Mesenchymal stem cell (in vitro differentiated cells and primary cell): ENCODE results near the gene LYRM9.
"Not testable (repeated sequence)": the region's sequence is repeated elsewhere in the genome, so short reads cannot be mapped to it uniquely, and the experiment has no call there.

Experiments
- DNase-seq: peaks from one replicate; pipeline ENCODE4 v3.0.0-alpha.2; 2013
- H2AFZ ChIP-seq: one replicate; pipeline ENCODE4 v1.6.1; 2013; ENCODE audit warnings: low read depth, mild to moderate bottlenecking, control low read depth, inconsistent platforms, low read length, moderate library complexity
- H2AK5ac ChIP-seq: 2 replicates; pipeline ENCODE4 v1.6.1; 2013; ENCODE audit warnings: low read length, moderate library complexity, mild to moderate bottlenecking, inconsistent platforms; ENCODE audit not compliant: severe bottlenecking
- H2BK120ac ChIP-seq: one replicate; pipeline ENCODE4 v1.6.1; 2013; ENCODE audit warnings: low read depth, mild to moderate bottlenecking, inconsistent platforms, low read length, moderate library complexity
- H2BK12ac ChIP-seq, 2 experiments: one replicate each; pipeline ENCODE4 v1.6.1; 2013; ENCODE audit warnings: inconsistent platforms in 2 of 2, low read length in 2 of 2, mild to moderate bottlenecking in 2 of 2, moderate library complexity in 2 of 2, control low read depth in 1 of 2
- H2BK15ac ChIP-seq: one replicate; pipeline ENCODE4 v1.6.1; 2013; ENCODE audit warnings: mild to moderate bottlenecking, low read depth, inconsistent platforms; ENCODE audit not compliant: poor library complexity, severe bottlenecking
- H2BK5ac ChIP-seq: 2 replicates; pipeline ENCODE4 v1.6.1; 2013; ENCODE audit warnings: low read depth, mild to moderate bottlenecking, low read length, control low read depth, inconsistent platforms; ENCODE audit not compliant: poor library complexity, severe bottlenecking
- H3K14ac ChIP-seq, 2 experiments: one replicate each; pipeline ENCODE4 v1.6.1; 2013; ENCODE audit warnings: inconsistent platforms in 2 of 2, low read length in 2 of 2, control low read depth in 1 of 2, mild to moderate bottlenecking in 1 of 2, moderate library complexity in 1 of 2
- H3K18ac ChIP-seq, 2 experiments: one replicate each; pipeline ENCODE4 v1.6.1; 2013; ENCODE audit warnings: inconsistent platforms in 2 of 2, low read length in 2 of 2, control low read depth in 1 of 2, low read depth in 1 of 2, mild to moderate bottlenecking in 1 of 2
- H3K23ac ChIP-seq, 2 experiments: one replicate each; pipeline ENCODE4 v1.6.1; 2013; ENCODE audit warnings: inconsistent platforms in 2 of 2, low read length in 2 of 2, mild to moderate bottlenecking in 2 of 2, moderate library complexity in 2 of 2, control low read depth in 1 of 2
- H3K27ac ChIP-seq: 2 replicates; pipeline ENCODE4 v1.5.1; 2013; ENCODE audit warnings: mild to moderate bottlenecking, moderate library complexity, low read length, control low read depth, inconsistent platforms; ENCODE audit not compliant: poor library complexity, severe bottlenecking
- H3K27me3 ChIP-seq, 2 experiments: 2 replicates each; pipeline versions ENCODE4 v1.6.1 to v1.7.0; 2013; ENCODE audit warnings: low read length in 2 of 2, mild to moderate bottlenecking in 2 of 2, moderate library complexity in 2 of 2, control low read depth in 1 of 2, inconsistent platforms in 1 of 2; ENCODE audit not compliant: control insufficient read depth in 1 of 2, insufficient read depth in 1 of 2
- H3K36me3 ChIP-seq, 2 experiments: 2 replicates each; pipeline versions ENCODE4 v1.6.1 to v1.7.0; 2013; ENCODE audit warnings: low read length in 2 of 2, control low read depth in 1 of 2, inconsistent platforms in 1 of 2, low read depth in 1 of 2, mild to moderate bottlenecking in 1 of 2; ENCODE audit not compliant: insufficient read depth in 2 of 2, control insufficient read depth in 1 of 2
- H3K4ac ChIP-seq, 2 experiments: one replicate each; pipeline ENCODE4 v1.6.1; 2013; ENCODE audit warnings: inconsistent platforms in 2 of 2, low read length in 2 of 2, mild to moderate bottlenecking in 2 of 2, moderate library complexity in 2 of 2, control low read depth in 1 of 2, low read depth in 1 of 2
- H3K4me1 ChIP-seq: 2 replicates; pipeline ENCODE4 v1.6.1; 2013; ENCODE audit warnings: low read depth, low read length, control low read depth; ENCODE audit not compliant: control insufficient read depth, insufficient read depth
- H3K4me2 ChIP-seq: 2 replicates; pipeline ENCODE4 v1.6.1; 2013; ENCODE audit warnings: low read length, mild to moderate bottlenecking, inconsistent platforms; ENCODE audit not compliant: poor library complexity, severe bottlenecking
- H3K4me3 ChIP-seq, 2 experiments: 2 replicates each; pipeline versions ENCODE4 v1.5.1 to v1.7.0; 2013; ENCODE audit warnings: low read length in 2 of 2, mild to moderate bottlenecking in 2 of 2, control low read depth in 1 of 2, low read depth in 1 of 2; ENCODE audit not compliant: insufficient read depth in 1 of 2
- H3K79me1 ChIP-seq: replicated peaks from 2 replicates; pipeline ENCODE4 v1.6.1; 2013; ENCODE audit warnings: mild to moderate bottlenecking, control low read depth, low read length, inconsistent platforms; ENCODE audit not compliant: poor library complexity, severe bottlenecking
- H3K9ac ChIP-seq: 2 replicates; pipeline ENCODE4 v1.7.0; 2013; ENCODE audit warnings: mild to moderate bottlenecking, low read length, moderate library complexity
- H3K9me3 ChIP-seq: 2 replicates; pipeline ENCODE4 v1.7.0; 2013; ENCODE audit warnings: mild to moderate bottlenecking, low read length; ENCODE audit not compliant: control insufficient read depth
- H4K8ac ChIP-seq: one replicate; pipeline ENCODE4 v1.6.1; 2013; ENCODE audit warnings: inconsistent platforms, mild to moderate bottlenecking, low read length, moderate library complexity
- H4K91ac ChIP-seq: one replicate; pipeline ENCODE4 v1.6.1; 2013; ENCODE audit warnings: mild to moderate bottlenecking, low read length, inconsistent platforms
- WGBS: methylation state at CpG from one replicate; pipeline ENCODE4 v1.1.7; 2013; ENCODE audit warnings: mixed read lengths; 5-methylcytosine and 5-hydroxymethylcytosine counted together

The LYRM9 gene

GRCh38 chr17:27829888-27830287 lies 63.3 kb downstream of the LYRM9 start:
- not testable (repeated sequence) for H4K91ac ChIP-seq, H3K4me3 ChIP-seq, H3K4me2 ChIP-seq, H3K36me3 ChIP-seq, H2AK5ac ChIP-seq, H3K4ac ChIP-seq, H3K14ac ChIP-seq, H3K9ac ChIP-seq, H2BK120ac ChIP-seq, H2BK15ac ChIP-seq, H2AFZ ChIP-seq, H3K18ac ChIP-seq, H3K79me1 ChIP-seq, H2BK12ac ChIP-seq, H3K9me3 ChIP-seq, H2BK5ac ChIP-seq, H3K4me1 ChIP-seq, H3K23ac ChIP-seq, DNase-seq, H4K8ac ChIP-seq, H3K27ac ChIP-seq, H3K27me3 ChIP-seq
- no CpG with 5 or more reads among the region's 1 CpG for WGBS

GRCh38 chr17:27829143-27829711 lies 63.9 kb downstream of the LYRM9 start:
- not testable (repeated sequence) for H3K27ac ChIP-seq, H2BK15ac ChIP-seq, H2AFZ ChIP-seq, H3K4ac ChIP-seq, H3K18ac ChIP-seq, H3K4me3 ChIP-seq, H3K4me1 ChIP-seq, H2BK5ac ChIP-seq, H3K27me3 ChIP-seq, H3K36me3 ChIP-seq, H3K9ac ChIP-seq, H2BK12ac ChIP-seq, H3K9me3 ChIP-seq, H3K79me1 ChIP-seq, H2AK5ac ChIP-seq, H3K4me2 ChIP-seq, H3K23ac ChIP-seq, H4K8ac ChIP-seq, H4K91ac ChIP-seq, DNase-seq, H2BK120ac ChIP-seq, H3K14ac ChIP-seq
- no CpG with 5 or more reads among the region's 2 CpGs for WGBS
